SK-N-SH treated with all-trans-retinoic acid at 6 μM for 48 hours (cell line): Measurements from ENCODE around the gene ZNF331.

ENCODE experiments used
- ATAC-seq: fragments of 200-7000 bp; cut with Tn5 transposase; 3 replicates; pipeline ENCODE4 v1.9.1; 2020; ENCODE audit warnings: mild to moderate bottlenecking, moderate library complexity
- ARNTL ChIP-seq: fragments of 450-650 bp; formaldehyde crosslinking; IDR thresholded peaks from 2 replicates; pipeline ENCODE4 v1.5.0; 2020; ENCODE audit warnings: low read depth, mild to moderate bottlenecking, moderate library complexity, borderline replicate concordance
- BACH2 ChIP-seq: fragments of 250-450 bp; sonication (Bioruptor Pico); IDR thresholded peaks from 2 replicates; pipeline ENCODE4 v1.9.0; 2021; ENCODE audit warnings: mild to moderate bottlenecking, borderline replicate concordance
- CSDC2 ChIP-seq: fragments of 250-450 bp; sonication (Bioruptor Pico); IDR thresholded peaks from 2 replicates; pipeline ENCODE4 v1.5.0; 2020; ENCODE audit warnings: mild to moderate bottlenecking, moderate library complexity
- ESRRG ChIP-seq: fragments of 250-450 bp; sonication (Bioruptor Pico); IDR thresholded peaks from 2 replicates; pipeline ENCODE4 v1.6.1; 2021; ENCODE audit warnings: mild to moderate bottlenecking
- GLIS3 ChIP-seq: fragments of 250-450 bp; sonication (Bioruptor Pico); IDR thresholded peaks from 2 replicates; pipeline ENCODE4 v1.5.0; 2020; ENCODE audit warnings: mild to moderate bottlenecking, moderate library complexity
- ISL1 ChIP-seq: fragments of 250-450 bp; sonication (Bioruptor Pico); IDR thresholded peaks from 2 replicates; pipeline ENCODE4 v2.1.2; 2022; ENCODE audit warnings: mild to moderate bottlenecking, moderate library complexity
- OSR1 ChIP-seq: fragments of 250-450 bp; sonication (Bioruptor Pico); IDR thresholded peaks from 2 replicates; pipeline ENCODE4 v1.8.0; 2022; ENCODE audit warnings: moderate library complexity, mild to moderate bottlenecking, inconsistent platforms
- PATZ1 ChIP-seq: fragments of 250-450 bp; sonication (Bioruptor Pico); IDR thresholded peaks from 2 replicates; pipeline ENCODE4 v1.8.0; 2020; ENCODE audit warnings: mild to moderate bottlenecking, moderate library complexity, borderline replicate concordance
- POU6F1 ChIP-seq: fragments of 250-450 bp; sonication (Bioruptor Pico); IDR thresholded peaks from 2 replicates; pipeline ENCODE4 v1.8.0; 2021; ENCODE audit warnings: low read depth, mild to moderate bottlenecking, moderate library complexity, borderline replicate concordance
- PPARA ChIP-seq: fragments of 250-450 bp; sonication (Bioruptor Pico); IDR thresholded peaks from 2 replicates; pipeline ENCODE4 v1.5.0; 2020; ENCODE audit warnings: mild to moderate bottlenecking, borderline replicate concordance
- RARB ChIP-seq: fragments of 250-450 bp; sonication (Bioruptor Pico); IDR thresholded peaks from 2 replicates; pipeline ENCODE4 v1.8.0; 2021; ENCODE audit warnings: mild to moderate bottlenecking, moderate library complexity
- SNAI2 ChIP-seq: fragments of 250-450 bp; sonication (Bioruptor Pico); IDR thresholded peaks from 2 replicates; pipeline ENCODE4 v1.5.0; 2020; ENCODE audit warnings: mild to moderate bottlenecking, moderate library complexity
- TCF4 ChIP-seq: fragments of 250-450 bp; sonication (Bioruptor Pico); IDR thresholded peaks from 2 replicates; pipeline ENCODE4 v1.8.0; 2021; ENCODE audit warnings: mild to moderate bottlenecking, moderate library complexity, borderline replicate concordance
- TOX ChIP-seq: fragments of 250-450 bp; sonication (Bioruptor Pico); IDR thresholded peaks from 2 replicates; pipeline ENCODE4 v1.8.0; 2021; ENCODE audit warnings: mild to moderate bottlenecking, moderate library complexity, borderline replicate concordance
- ZC3H10 ChIP-seq: fragments of 250-450 bp; sonication (Bioruptor Pico); IDR thresholded peaks from 2 replicates; pipeline ENCODE4 v1.5.1; 2021; ENCODE audit warnings: mild to moderate bottlenecking, moderate library complexity
- ZFP3 ChIP-seq: fragments of 250-450 bp; sonication (Bioruptor Pico); IDR thresholded peaks from 2 replicates; pipeline ENCODE4 v1.5.0; 2020; ENCODE audit warnings: mild to moderate bottlenecking, moderate library complexity
- ZFP30 ChIP-seq: fragments of 450-650 bp; formaldehyde crosslinking; IDR thresholded peaks from 2 replicates; pipeline ENCODE4 v1.5.0; 2022; ENCODE audit warnings: mild to moderate bottlenecking, moderate library complexity
- ZNF565 ChIP-seq: fragments of 450-650 bp; formaldehyde crosslinking; conservative IDR thresholded peaks from 2 replicates; pipeline ENCODE4 v1.5.0; 2020; ENCODE audit warnings: low read depth, mild to moderate bottlenecking, moderate library complexity
- ZNF70 ChIP-seq: fragments of 450-650 bp; formaldehyde crosslinking; IDR thresholded peaks from 2 replicates; pipeline ENCODE4 v1.5.0; 2020; ENCODE audit warnings: mild to moderate bottlenecking, moderate library complexity
- ZNF8 ChIP-seq: fragments of 450-650 bp; formaldehyde crosslinking; IDR thresholded peaks from 2 replicates; pipeline ENCODE4 v1.5.0; 2020; ENCODE audit warnings: mild to moderate bottlenecking, moderate library complexity
- TF ChIP-seq, protein P1 (sequence below): fragments of 250-450 bp; sonication (Bioruptor Pico); IDR thresholded peaks from 2 replicates; pipeline ENCODE4 v1.5.1; 2021; ENCODE audit warnings: mild to moderate bottlenecking, moderate library complexity
- TF ChIP-seq, protein P2 (sequence below): fragments of 250-450 bp; sonication (Bioruptor Pico); IDR thresholded peaks from 2 replicates; pipeline ENCODE4 v1.5.0; 2020; ENCODE audit warnings: mild to moderate bottlenecking, moderate library complexity
- TF ChIP-seq, protein P3 (sequence below): fragments of 250-450 bp; sonication (Bioruptor Pico); IDR thresholded peaks from 2 replicates; pipeline ENCODE4 v1.5.1; 2020; ENCODE audit warnings: low read depth, mild to moderate bottlenecking, moderate library complexity

ZNF331 gene

GRCh38 chr19:53555352-53555751 lies 17.4 kb downstream of the ZNF331 start:
- no peak for TF ChIP-seq ARNTL
- no peak for TF ChIP-seq GLIS3 (CRISPR knock-in tag)
- no peak for TF ChIP-seq ESRRG
- TF ChIP-seq CSDC2 (CRISPR knock-in tag) = no peak
- no peak for TF ChIP-seq PPARA (CRISPR knock-in tag)
- no peak for TF ChIP-seq ZNF70 (CRISPR knock-in tag)
- TF ChIP-seq ZC3H10 (CRISPR knock-in tag) = no peak
- TF ChIP-seq TCF4 (CRISPR knock-in tag) = no peak
- TF ChIP-seq, protein P1, sequence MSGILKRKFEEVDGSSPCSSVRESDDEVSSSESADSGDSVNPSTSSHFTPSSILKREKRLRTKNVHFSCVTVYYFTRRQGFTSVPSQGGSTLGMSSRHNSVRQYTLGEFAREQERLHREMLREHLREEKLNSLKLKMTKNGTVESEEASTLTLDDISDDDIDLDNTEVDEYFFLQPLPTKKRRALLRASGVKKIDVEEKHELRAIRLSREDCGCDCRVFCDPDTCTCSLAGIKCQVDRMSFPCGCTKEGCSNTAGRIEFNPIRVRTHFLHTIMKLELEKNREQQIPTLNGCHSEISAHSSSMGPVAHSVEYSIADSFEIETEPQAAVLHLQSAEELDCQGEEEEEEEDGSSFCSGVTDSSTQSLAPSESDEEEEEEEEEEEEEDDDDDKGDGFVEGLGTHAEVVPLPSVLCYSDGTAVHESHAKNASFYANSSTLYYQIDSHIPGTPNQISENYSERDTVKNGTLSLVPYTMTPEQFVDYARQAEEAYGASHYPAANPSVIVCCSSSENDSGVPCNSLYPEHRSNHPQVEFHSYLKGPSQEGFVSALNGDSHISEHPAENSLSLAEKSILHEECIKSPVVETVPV (CRISPR knock-in tag) = no peak
- no peak for TF ChIP-seq TOX (CRISPR knock-in tag)
- TF ChIP-seq, protein P2, sequence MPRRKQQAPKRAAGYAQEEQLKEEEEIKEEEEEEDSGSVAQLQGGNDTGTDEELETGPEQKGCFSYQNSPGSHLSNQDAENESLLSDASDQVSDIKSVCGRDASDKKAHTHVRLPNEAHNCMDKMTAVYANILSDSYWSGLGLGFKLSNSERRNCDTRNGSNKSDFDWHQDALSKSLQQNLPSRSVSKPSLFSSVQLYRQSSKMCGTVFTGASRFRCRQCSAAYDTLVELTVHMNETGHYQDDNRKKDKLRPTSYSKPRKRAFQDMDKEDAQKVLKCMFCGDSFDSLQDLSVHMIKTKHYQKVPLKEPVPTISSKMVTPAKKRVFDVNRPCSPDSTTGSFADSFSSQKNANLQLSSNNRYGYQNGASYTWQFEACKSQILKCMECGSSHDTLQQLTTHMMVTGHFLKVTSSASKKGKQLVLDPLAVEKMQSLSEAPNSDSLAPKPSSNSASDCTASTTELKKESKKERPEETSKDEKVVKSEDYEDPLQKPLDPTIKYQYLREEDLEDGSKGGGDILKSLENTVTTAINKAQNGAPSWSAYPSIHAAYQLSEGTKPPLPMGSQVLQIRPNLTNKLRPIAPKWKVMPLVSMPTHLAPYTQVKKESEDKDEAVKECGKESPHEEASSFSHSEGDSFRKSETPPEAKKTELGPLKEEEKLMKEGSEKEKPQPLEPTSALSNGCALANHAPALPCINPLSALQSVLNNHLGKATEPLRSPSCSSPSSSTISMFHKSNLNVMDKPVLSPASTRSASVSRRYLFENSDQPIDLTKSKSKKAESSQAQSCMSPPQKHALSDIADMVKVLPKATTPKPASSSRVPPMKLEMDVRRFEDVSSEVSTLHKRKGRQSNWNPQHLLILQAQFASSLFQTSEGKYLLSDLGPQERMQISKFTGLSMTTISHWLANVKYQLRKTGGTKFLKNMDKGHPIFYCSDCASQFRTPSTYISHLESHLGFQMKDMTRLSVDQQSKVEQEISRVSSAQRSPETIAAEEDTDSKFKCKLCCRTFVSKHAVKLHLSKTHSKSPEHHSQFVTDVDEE = no peak
- TF ChIP-seq, protein P3, sequence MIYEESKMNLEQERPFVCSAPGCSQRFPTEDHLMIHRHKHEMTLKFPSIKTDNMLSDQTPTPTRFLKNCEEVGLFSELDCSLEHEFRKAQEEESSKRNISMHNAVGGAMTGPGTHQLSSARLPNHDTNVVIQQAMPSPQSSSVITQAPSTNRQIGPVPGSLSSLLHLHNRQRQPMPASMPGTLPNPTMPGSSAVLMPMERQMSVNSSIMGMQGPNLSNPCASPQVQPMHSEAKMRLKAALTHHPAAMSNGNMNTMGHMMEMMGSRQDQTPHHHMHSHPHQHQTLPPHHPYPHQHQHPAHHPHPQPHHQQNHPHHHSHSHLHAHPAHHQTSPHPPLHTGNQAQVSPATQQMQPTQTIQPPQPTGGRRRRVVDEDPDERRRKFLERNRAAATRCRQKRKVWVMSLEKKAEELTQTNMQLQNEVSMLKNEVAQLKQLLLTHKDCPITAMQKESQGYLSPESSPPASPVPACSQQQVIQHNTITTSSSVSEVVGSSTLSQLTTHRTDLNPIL (CRISPR knock-in tag) = no peak
- no peak for TF ChIP-seq ZFP30
- TF ChIP-seq POU6F1 (CRISPR knock-in tag) = no peak
- TF ChIP-seq SNAI2 = no peak
- no peak for TF ChIP-seq ZFP3 (CRISPR knock-in tag)
- TF ChIP-seq RARB (CRISPR knock-in tag) = no peak
- no peak for TF ChIP-seq PATZ1 (CRISPR knock-in tag)
- TF ChIP-seq ZNF8 (CRISPR knock-in tag) = no peak
- no peak for TF ChIP-seq ZNF565 (CRISPR knock-in tag)
- ATAC-seq = no peak

DNA sequence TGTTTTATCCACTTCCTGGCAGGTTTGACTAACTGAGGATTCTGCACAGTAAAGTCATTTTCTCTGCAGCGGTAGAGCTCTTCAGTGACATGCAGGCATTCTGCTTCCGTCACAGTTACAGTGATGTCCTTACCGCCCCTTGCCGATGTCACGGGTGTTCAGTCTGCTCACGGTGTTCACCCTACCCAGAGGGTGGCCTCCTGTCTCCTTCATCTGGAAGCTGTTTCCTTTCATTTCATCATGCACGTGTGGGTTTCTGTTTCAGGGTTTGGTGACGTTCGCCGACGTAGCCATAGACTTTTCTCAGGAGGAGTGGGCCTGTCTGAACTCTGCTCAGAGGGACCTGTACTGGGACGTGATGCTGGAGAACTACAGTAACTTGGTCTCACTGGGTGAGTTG lies 33.4 kb downstream of the ZNF331 start:
- no peak for ATAC-seq
- TF ChIP-seq ZFP3 (CRISPR knock-in tag) = no peak
- no peak for TF ChIP-seq ZC3H10 (CRISPR knock-in tag)
- TF ChIP-seq ISL1 (CRISPR knock-in tag) = no peak
- TF ChIP-seq TOX (CRISPR knock-in tag) = no peak
- no peak for TF ChIP-seq OSR1 (CRISPR knock-in tag)
- no peak for TF ChIP-seq RARB (CRISPR knock-in tag)
- TF ChIP-seq, protein P3 (CRISPR knock-in tag) = no peak
- TF ChIP-seq ZNF70 (CRISPR knock-in tag) = no peak
- TF ChIP-seq TCF4 (CRISPR knock-in tag) = no peak
- TF ChIP-seq BACH2 (CRISPR knock-in tag) = no peak
- TF ChIP-seq, all 23 proteins: peak for 0
